GM12873 (cell line): ENCODE results near the gene KCNE1.

Source experiments
- TF ChIP-seq, protein P1 (sequence below): IDR thresholded peaks from 2 replicates; pipeline ENCODE4 v1.5.1; 2012; ENCODE audit warnings: low read depth, mild to moderate bottlenecking, moderate library complexity, low read length, control low read depth; ENCODE audit not compliant: insufficient read depth; ENCODE audit errors: missing control alignments

Gene KCNE1

DNA sequence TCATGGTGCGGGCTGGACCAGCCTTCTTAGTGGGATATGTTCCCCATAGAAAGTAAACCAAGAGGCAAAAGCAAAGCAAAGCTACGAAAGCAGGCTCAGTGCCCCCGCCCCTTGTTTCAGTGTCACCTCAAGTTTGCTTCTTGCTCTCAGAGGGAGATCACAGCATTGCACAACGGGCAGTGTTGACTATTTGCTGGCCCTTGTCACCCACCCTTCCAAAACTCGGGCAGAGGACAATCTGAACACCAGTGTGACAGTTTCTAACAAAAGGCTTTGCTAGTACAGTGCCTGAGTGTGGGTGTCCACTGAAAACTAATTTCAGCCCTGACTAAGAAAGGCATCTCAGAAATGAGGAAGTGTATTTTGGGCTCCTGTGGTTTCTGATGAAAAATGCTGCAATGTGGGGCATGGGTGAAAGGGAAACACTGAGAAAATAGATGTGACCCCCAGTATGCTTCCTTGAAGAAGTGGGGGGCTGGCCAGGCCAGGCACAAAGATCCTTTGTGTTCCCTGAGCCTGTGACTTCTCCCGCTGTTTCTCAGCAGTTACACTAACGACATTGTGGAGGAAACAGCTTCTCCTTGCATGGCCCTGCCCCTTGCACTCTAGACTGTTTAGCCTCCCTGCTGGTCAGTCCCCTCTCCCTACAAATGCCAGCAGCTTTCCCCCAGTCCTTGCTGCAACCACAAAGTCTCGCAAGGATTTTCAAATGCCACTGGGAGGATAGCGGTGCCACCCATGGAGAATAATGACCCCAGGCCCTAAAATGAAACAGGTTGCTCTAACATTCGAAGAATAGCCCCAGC, 33.3 kb upstream of the KCNE1 start:
- TF ChIP-seq, protein P1, sequence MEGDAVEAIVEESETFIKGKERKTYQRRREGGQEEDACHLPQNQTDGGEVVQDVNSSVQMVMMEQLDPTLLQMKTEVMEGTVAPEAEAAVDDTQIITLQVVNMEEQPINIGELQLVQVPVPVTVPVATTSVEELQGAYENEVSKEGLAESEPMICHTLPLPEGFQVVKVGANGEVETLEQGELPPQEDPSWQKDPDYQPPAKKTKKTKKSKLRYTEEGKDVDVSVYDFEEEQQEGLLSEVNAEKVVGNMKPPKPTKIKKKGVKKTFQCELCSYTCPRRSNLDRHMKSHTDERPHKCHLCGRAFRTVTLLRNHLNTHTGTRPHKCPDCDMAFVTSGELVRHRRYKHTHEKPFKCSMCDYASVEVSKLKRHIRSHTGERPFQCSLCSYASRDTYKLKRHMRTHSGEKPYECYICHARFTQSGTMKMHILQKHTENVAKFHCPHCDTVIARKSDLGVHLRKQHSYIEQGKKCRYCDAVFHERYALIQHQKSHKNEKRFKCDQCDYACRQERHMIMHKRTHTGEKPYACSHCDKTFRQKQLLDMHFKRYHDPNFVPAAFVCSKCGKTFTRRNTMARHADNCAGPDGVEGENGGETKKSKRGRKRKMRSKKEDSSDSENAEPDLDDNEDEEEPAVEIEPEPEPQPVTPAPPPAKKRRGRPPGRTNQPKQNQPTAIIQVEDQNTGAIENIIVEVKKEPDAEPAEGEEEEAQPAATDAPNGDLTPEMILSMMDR, result no peak

DNA sequence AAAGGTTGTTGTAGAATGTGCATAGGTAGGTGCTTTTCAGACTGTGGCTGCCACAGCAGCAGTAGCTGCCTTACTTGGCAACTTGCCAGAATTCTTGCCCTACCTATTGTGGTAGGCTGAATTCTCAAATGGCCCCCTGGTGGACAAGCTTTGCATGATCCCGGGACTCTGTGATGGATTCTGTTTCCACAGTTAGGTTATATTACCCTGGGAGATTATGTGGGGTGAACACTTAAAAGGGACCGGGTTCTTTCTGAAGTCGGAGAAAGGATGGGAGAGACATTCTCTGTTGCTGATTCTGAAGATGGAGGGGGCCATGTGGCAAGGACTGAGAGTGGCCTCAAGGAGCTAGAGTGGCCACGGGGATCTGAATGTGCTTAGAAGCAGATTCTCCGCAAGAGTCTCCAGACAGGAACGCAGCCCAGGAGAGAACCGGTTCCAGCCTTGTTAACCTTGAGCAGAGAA, 32.1 kb upstream of the KCNE1 start:
- TF ChIP-seq, protein P1, result peak; percentile 59

DNA sequence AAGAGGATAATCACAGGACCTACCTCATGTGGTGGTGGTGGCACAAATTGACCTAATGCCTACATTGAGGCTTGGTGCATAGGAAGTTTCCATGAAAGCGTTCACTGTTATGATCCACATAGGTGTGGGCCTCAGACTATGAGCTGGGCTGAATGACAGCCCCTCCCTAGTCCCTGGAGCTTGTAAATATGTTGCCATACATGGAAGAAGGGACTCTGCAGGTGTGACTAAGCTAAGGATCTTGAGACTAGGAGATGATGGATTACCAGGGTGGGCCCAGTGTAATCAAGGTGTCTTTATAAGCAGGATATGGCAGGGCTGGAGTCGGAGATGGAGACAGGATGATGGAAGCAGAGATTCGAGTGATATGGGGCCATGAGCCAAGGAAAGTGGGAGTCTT, 31.0 kb upstream of the KCNE1 start:
- TF ChIP-seq, protein P1, result no peak

DNA sequence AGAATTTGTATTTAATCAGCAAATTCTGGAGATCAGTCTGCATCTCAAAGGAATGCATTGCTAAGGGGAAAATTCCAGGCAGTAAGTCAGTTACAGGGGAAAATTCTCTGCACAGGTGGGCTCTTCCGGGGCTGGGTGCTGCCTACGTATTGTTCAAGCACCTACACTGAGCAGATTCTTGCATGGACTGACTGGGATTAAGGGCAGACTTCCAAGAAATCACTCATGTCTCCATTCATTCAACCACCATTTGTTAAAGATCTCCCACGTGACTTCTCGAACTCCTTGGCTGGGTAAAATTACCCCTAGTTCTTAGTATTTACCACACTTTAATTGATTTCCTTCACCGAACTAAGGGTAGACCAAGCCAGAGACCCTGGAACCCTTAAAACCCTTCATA, 28.2 kb upstream of the KCNE1 start:
- TF ChIP-seq, protein P1, result no peak

DNA sequence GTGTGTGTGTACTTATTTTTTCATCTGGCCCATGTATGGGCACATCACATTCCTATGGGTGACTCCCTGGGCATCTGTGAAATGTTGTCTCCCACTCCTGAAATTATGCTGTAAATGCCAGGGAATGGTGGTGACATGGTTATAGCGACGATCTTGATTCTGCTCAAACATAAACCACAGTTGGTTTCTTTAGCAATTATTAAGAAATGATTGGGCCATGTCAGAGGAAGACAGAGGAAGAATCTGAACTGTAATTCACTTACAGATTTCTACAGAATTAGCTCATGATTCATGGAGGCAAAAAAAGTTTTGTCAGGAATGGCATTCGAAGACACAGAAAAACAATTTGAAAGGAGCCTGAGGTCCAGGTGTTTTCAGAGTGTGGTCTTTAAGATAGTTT, 25.8 kb upstream of the KCNE1 start:
- TF ChIP-seq, protein P1, result no peak

DNA sequence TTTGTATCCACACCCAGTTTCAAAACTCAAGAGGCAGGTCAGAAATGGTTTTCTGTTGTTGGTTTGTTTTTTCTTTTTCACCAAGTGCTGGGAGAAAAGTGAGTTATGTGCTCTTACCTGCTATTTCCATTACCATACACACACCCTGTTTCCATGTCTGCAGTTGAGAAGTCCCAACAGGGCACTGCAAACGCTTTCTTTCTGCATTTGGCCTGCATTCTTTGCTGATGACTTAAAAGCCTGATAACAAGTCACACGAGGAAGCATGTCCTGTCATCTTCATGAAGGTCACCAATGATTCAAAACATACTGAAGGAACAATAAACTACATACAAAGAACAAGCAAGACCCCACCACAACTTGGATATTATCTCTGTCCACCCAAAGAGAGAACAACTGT, 24.8 kb upstream of the KCNE1 start:
- TF ChIP-seq, protein P1, result no peak

DNA sequence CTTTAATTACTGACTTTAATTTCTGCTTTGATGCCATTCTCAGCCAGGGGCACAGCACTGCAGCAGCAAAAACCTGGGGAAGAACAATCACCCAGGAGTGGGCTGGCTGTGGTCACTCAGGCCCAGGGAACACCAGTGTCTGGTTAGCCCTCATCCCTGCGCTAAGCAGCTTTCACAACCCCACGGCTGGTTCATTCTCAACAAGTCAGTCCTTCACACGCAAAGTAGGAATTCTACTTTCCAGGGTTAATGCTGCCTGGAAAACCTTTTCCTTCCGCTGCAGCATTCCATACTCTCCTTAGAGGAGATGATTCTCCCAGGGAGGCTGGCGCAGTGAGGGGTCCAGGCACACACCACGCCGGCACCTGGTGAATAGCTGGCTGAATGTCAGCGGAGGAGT, 24.3 kb upstream of the KCNE1 start:
- TF ChIP-seq, protein P1, result no peak
